Activated T-cell treated with anti-CD3 and anti-CD28 coated beads, Interleukin-2, amount 50 U/mL, for 24 hours (primary cell): Measurements from ENCODE around the gene RHOF.
A peak's percentile ranks its signal among the peaks of the same experiment; 100 is the strongest.
"Not testable (repeated sequence)": the region's sequence is repeated elsewhere in the genome, so short reads cannot be mapped to it uniquely, and the experiment has no call there.

Experiments used
- DNase-seq: peaks from one replicate; pipeline ENCODE4 v3.0.0-alpha.2; 2020
- H3K27ac Mint-ChIP-seq: 2 replicates; pipeline ENCODE4 v1.8.0; 2020; ENCODE audit warnings: mild to moderate bottlenecking, mixed read lengths
- H3K27me3 Mint-ChIP-seq: 2 replicates; pipeline ENCODE4 v1.8.0; 2020; ENCODE audit warnings: mixed read lengths
- H3K36me3 Mint-ChIP-seq: 2 replicates; pipeline ENCODE4 v1.8.0; 2020; ENCODE audit warnings: low read depth, mixed read lengths
- H3K4me1 Mint-ChIP-seq: 2 replicates; pipeline ENCODE4 v1.8.0; 2020; ENCODE audit warnings: low read depth, mixed read lengths
- H3K4me3 Mint-ChIP-seq: 2 replicates; pipeline ENCODE4 v1.8.0; 2020; ENCODE audit warnings: mild to moderate bottlenecking, moderate library complexity, mixed read lengths
- H3K9me3 Mint-ChIP-seq: 2 replicates; pipeline ENCODE4 v1.8.0; 2020; ENCODE audit warnings: mixed read lengths

The RHOF gene

GRCh38 chr12:121749267-121749666 lies 44.2 kb downstream of the RHOF start:
- DNase-seq = no peak
- H3K27ac Mint-ChIP-seq = peak overlapping the region; percentile 45

GRCh38 chr12:121748571-121749265 lies 44.8 kb downstream of the RHOF start:
- Mint-ChIP-seq H3K27me3 (no peaks in the 10 kb centered on the region), H3K27ac (peak overlapping the region; percentile 45), H3K36me3 (peaks cover 43% of the 10 kb centered on the region), H3K9me3 (no peaks in the 10 kb centered on the region), H3K4me3 (no peak overlapping the region), H3K4me1 (peaks cover 12% of the 10 kb centered on the region)
- no peak for DNase-seq

More at GRCh38 chr12:121749267-121749666, 44.2 kb downstream of the RHOF start:
- Mint-ChIP-seq H3K36me3 (peaks cover 43% of the 10 kb centered on the region), H3K9me3 (no peaks in the 10 kb centered on the region), H3K4me1 (peaks cover 12% of the 10 kb centered on the region), H3K4me3 (no peak overlapping the region), H3K27me3 (no peaks in the 10 kb centered on the region)

- Mint-ChIP-seq H3K36me3 (peaks cover 42% of the 10 kb centered on the region), H3K4me1 (peaks cover 12% of the 10 kb centered on the region), H3K4me3 (no peak overlapping the region), H3K27me3 (no peaks in the 10 kb centered on the region), H3K9me3 (no peaks in the 10 kb centered on the region), H3K27ac (peak overlapping the region; percentile 45)
- no peak for DNase-seq
Observed at GRCh38 chr12:121748218-121748570, 45.3 kb downstream of the RHOF start.

- Mint-ChIP-seq H3K36me3 (peaks cover 36% of the 10 kb centered on the region), H3K4me1 (peaks cover 15% of the 10 kb centered on the region)
- H3K27me3 Mint-ChIP-seq, H3K27ac Mint-ChIP-seq, H3K4me3 Mint-ChIP-seq, DNase-seq, H3K9me3 Mint-ChIP-seq: not testable (repeated sequence)
Observed at GRCh38 chr12:121745545-121745944, 47.9 kb downstream of the RHOF start.

GRCh38 chr12:121741743-121742142 lies 51.7 kb downstream of the RHOF start:
- H3K4me1 Mint-ChIP-seq = peaks cover 3% of the 10 kb centered on the region
- H3K4me3 Mint-ChIP-seq = no peak overlapping the region
- H3K27me3 Mint-ChIP-seq = no peaks in the 10 kb centered on the region
- DNase-seq = no peak
- H3K36me3 Mint-ChIP-seq = peaks cover 27% of the 10 kb centered on the region
- H3K27ac Mint-ChIP-seq = no peak overlapping the region
- no peaks in the 10 kb centered on the region for H3K9me3 Mint-ChIP-seq

GRCh38 chr12:121740847-121741246 lies 52.6 kb downstream of the RHOF start:
- no peak overlapping the region for H3K27ac Mint-ChIP-seq
- peaks cover 3% of the 10 kb centered on the region for H3K4me1 Mint-ChIP-seq
- DNase-seq = no peak
- H3K27me3 Mint-ChIP-seq = no peaks in the 10 kb centered on the region
- no peaks in the 10 kb centered on the region for H3K9me3 Mint-ChIP-seq
- H3K4me3 Mint-ChIP-seq = no peak overlapping the region
- H3K36me3 Mint-ChIP-seq = peaks cover 27% of the 10 kb centered on the region

GRCh38 chr12:121738340-121738858 lies 55.1 kb downstream of the RHOF start:
- Mint-ChIP-seq H3K27ac (no peak overlapping the region), H3K27me3 (no peaks in the 10 kb centered on the region), H3K4me1 (peaks cover 3% of the 10 kb centered on the region), H3K36me3 (peaks cover 17% of the 10 kb centered on the region), H3K9me3 (no peaks in the 10 kb centered on the region), H3K4me3 (no peak overlapping the region)
- no peak for DNase-seq

- H3K36me3 Mint-ChIP-seq = peaks cover 6% of the 10 kb centered on the region
- H3K4me3 Mint-ChIP-seq = no peak overlapping the region
- DNase-seq = no peak
- no peaks in the 10 kb centered on the region for H3K9me3 Mint-ChIP-seq
- no peaks in the 10 kb centered on the region for H3K27me3 Mint-ChIP-seq
- no peak overlapping the region for H3K27ac Mint-ChIP-seq
- no peaks in the 10 kb centered on the region for H3K4me1 Mint-ChIP-seq
Observed at GRCh38 chr12:121733849-121734248, 59.6 kb downstream of the RHOF start.

- no peak overlapping the region for H3K27ac Mint-ChIP-seq
- no peaks in the 10 kb centered on the region for H3K9me3 Mint-ChIP-seq
- no peaks in the 10 kb centered on the region for H3K27me3 Mint-ChIP-seq
- H3K36me3 Mint-ChIP-seq = peaks cover 2% of the 10 kb centered on the region
- no peak for DNase-seq
- no peak overlapping the region for H3K4me3 Mint-ChIP-seq
- no peaks in the 10 kb centered on the region for H3K4me1 Mint-ChIP-seq
Observed at GRCh38 chr12:121731473-121731872, 62.0 kb downstream of the RHOF start.

- no peak overlapping the region for H3K27ac Mint-ChIP-seq
- peaks cover 18% of the 10 kb centered on the region for H3K36me3 Mint-ChIP-seq
- H3K4me3 Mint-ChIP-seq = no peak overlapping the region
- H3K27me3 Mint-ChIP-seq = no peaks in the 10 kb centered on the region
- no peak for DNase-seq
- H3K4me1 Mint-ChIP-seq = no peaks in the 10 kb centered on the region
- H3K9me3 Mint-ChIP-seq = no peaks in the 10 kb centered on the region
Observed at GRCh38 chr12:121729021-121729420, 64.5 kb downstream of the RHOF start.
